ENCODE measurements around the gene ITPR3.
A peak's percentile ranks its signal among the peaks of the same experiment; 100 is the strongest.
"Not testable (repeated sequence)": the region's sequence is repeated elsewhere in the genome, so short reads cannot be mapped to it uniquely, and the experiment has no call there.

ITPR3 gene

DNA sequence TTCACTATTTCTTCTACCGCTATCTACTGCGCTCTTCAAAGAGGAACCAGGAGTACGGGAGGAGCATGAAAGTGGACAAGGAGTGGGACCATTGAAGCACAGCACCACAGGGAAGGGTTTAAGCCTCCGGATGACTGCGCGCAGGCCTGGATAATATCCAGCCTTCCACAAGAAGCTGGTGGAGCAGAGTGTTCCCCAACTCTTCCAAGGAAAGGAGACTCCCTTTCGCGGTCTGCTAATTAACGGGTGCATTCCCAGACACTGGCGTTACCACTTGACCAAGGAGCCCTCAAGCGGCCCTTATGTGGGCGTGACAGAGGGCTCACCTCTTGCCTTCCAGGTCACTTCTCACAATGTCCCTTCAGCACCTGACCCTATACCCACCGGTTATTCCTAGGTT is 10.4 kb downstream of the ITPR3 start:
- not testable (repeated sequence) for H3K4me3 Mint-ChIP-seq; ATAC-seq (replicated peaks); H3K27ac Mint-ChIP-seq; DNase-seq; H3K9me3 Mint-ChIP-seq; H3K27me3 Mint-ChIP-seq
- Mint-ChIP-seq H3K36me3 (peaks cover 17 to 32% of the 10 kb centered on the region in 2 donors), H3K4me1 (peaks cover 47 to 71% of the 10 kb centered on the region in 2 donors)

DNA sequence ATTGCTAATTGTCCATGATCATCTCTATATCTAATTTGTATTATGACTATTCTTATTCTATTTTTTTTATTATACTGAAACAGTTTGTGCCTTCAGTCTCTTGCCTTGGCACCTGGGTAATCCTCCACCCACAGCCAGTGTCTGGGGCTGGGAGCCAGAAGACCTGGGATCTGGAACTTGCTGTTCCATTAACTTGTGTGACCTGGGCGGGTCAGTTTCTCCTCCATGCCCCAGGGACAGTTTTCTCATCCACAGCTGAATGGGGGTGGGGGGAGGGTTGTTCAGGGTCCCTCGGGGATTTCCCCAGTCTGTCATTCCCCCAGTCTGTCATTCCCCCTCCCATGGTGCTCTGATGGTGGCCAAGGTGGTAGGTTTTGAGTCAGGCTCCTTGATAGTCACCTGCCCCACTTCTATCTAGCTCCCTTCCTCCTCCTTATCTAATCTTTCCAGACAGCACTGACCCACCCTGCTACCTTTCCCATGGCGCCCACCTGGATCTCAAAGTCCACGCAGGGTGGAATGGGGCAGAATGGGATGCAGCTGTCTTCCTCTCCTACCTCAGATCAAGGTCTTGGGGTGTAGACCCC is 10.9 kb downstream of the ITPR3 start:
- Mint-ChIP-seq H3K4me1 (peaks cover 49 to 71% of the 10 kb centered on the region in 2 donors), H3K27me3 (no peaks in the 10 kb centered on the region), H3K36me3 (peaks cover 18 to 35% of the 10 kb centered on the region in 2 donors), H3K4me3 (peak overlapping the region in 1 of 2 donors; percentile 81), H3K9me3 (peaks cover 0 to 5% of the 10 kb centered on the region in 2 donors), H3K27ac (no peak overlapping the region)
- ATAC-seq (replicated peaks) (no peak), DNase-seq (no peak)

DNA sequence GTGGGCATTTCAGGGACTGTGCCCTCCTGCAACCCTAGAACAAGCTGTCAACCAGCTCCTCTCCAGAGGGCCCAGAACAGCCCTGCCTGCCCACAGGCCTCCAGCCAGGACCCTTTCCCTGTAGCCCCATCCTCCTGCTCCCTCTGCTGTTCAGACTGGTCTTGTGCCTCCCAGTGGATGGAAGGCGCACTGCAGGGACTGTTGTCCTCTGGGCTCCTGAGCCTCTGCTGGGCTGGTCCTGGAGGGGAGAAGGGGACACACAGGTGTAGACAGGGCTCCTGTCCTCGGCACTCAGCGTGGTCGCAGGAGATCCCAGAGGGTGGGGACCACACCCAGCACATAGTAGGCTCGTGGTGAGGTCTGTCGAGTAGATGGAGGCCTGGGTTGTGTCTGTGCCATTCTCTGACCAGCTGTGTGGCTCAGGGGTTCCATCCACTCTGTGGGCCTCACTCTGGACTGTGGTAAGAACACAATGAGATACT is 11.5 kb downstream of the ITPR3 start:
- Mint-ChIP-seq H3K9me3 (peaks cover 0 to 5% of the 10 kb centered on the region in 2 donors), H3K27ac (peak overlapping the region; percentile 95), H3K4me1 (peaks cover 47 to 68% of the 10 kb centered on the region in 2 donors), H3K27me3 (no peaks in the 10 kb centered on the region), H3K4me3 (peak overlapping the region; percentile 81 to 86), H3K36me3 (peaks cover 16 to 36% of the 10 kb centered on the region in 2 donors)
- DNase-seq, result peak; percentile 22
- peak; percentile 40 to 41 for ATAC-seq (replicated peaks)

GRCh38 chr6:33633084-33633461 is 12.0 kb downstream of the ITPR3 start:
- DNase-seq (no peak), ATAC-seq (replicated peaks) (peak in 1 of 2 donors; percentile 3)
- peak overlapping the region; percentile 95 for H3K27ac Mint-ChIP-seq
- H3K36me3 Mint-ChIP-seq, result peaks cover 15 to 36% of the 10 kb centered on the region in 2 donors
- H3K4me1 Mint-ChIP-seq, result peaks cover 44 to 65% of the 10 kb centered on the region in 2 donors
- no peaks in the 10 kb centered on the region for H3K27me3 Mint-ChIP-seq
- H3K9me3 Mint-ChIP-seq, result peaks cover 0 to 5% of the 10 kb centered on the region in 2 donors
- H3K4me3 Mint-ChIP-seq, result peak overlapping the region; percentile 81 to 86

DNA sequence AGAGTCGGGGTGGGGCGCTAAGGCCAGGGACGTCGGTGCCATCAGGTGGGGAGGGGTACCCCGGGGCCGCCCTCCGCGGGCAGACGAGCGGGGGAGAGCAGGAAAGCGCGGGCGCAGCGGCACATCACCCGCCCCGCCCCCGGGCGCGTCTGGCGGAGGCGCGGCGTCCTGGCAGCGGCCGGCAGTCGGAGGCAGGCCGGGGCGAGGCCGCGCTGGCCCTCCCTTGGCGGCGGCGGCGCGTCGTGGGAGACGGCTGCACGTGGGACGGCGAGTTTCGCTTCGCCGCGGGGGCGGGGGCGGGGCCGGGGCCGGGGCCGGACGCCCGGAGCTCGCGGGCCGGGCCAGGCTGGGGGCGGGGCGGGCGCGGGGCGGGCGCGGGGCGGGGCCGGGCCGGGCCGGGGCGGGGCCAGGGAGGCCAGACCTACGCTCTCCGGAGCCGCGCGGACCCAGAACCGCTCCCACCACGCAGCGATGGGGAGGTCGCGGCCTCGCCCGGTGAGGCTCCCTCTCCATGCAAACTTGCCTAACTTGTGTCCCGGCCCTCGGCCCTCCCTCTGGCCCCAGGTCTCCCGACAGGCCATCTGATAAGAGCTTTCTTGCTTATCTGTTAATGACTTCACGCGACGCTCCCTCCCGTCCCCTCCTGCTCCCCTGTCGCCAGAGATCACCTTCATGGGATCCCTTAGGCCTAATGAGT is 12.5 kb downstream of the ITPR3 start:
- H3K4me3 Mint-ChIP-seq, result peak overlapping the region; percentile 90 to 92
- peaks cover 0 to 5% of the 10 kb centered on the region in 2 donors for H3K9me3 Mint-ChIP-seq
- peak; percentile 30 for DNase-seq
- peak overlapping the region; percentile 95 for H3K27ac Mint-ChIP-seq
- H3K4me1 Mint-ChIP-seq, result peaks cover 44 to 65% of the 10 kb centered on the region in 2 donors
- ATAC-seq (replicated peaks), result peak; percentile 88 to 91
- H3K27me3 Mint-ChIP-seq, result no peaks in the 10 kb centered on the region
- peaks cover 15 to 38% of the 10 kb centered on the region in 2 donors for H3K36me3 Mint-ChIP-seq

GRCh38 chr6:33634161-33634727 is 13.1 kb downstream of the ITPR3 start:
- no peaks in the 10 kb centered on the region for H3K27me3 Mint-ChIP-seq
- H3K36me3 Mint-ChIP-seq, result peaks cover 14 to 41% of the 10 kb centered on the region in 2 donors
- peak overlapping the region; percentile 90 to 92 for H3K4me3 Mint-ChIP-seq
- peaks cover 0 to 5% of the 10 kb centered on the region in 2 donors for H3K9me3 Mint-ChIP-seq
- H3K27ac Mint-ChIP-seq, result peak overlapping the region; percentile 48
- ATAC-seq (replicated peaks), result peak in 1 of 2 donors; percentile 23
- peaks cover 45 to 69% of the 10 kb centered on the region in 2 donors for H3K4me1 Mint-ChIP-seq
- DNase-seq, result no peak

- Mint-ChIP-seq H3K27me3 (no peaks in the 10 kb centered on the region), H3K9me3 (peaks cover 0 to 5% of the 10 kb centered on the region in 2 donors), H3K4me1 (peaks cover 50 to 76% of the 10 kb centered on the region in 2 donors), H3K27ac (no peak overlapping the region), H3K36me3 (peaks cover 15 to 45% of the 10 kb centered on the region in 2 donors), H3K4me3 (peak overlapping the region; percentile 49 to 92)
- DNase-seq (no peak), ATAC-seq (replicated peaks) (no peak)
These were observed 13.8 kb downstream of the ITPR3 start for GRCh38 chr6:33634946-33635345.

DNA sequence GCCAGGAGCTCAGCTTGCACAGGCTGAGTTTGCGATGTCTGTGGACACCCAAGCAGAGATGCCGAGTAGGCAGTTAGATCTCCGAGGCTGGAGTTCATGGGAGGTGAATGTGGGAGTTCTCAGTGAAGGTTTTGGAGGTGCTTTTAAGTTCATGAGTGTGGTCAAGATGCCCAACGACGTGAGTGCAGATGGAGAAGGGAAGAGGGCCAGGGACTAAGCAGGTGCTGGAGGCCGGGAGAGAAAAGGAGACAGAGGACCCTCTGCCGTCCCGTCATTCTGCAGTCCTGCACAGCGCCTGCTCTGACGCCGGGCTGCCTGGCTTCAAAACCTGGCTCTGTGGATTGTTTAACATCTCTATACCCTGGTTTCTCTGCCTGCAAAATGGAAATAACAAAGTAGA is 15.5 kb downstream of the ITPR3 start:
- ATAC-seq (replicated peaks) (no peak), DNase-seq (no peak)
- Mint-ChIP-seq H3K27ac (no peak overlapping the region), H3K36me3 (peaks cover 19 to 49% of the 10 kb centered on the region in 2 donors), H3K4me3 (no peak overlapping the region), H3K27me3 (no peaks in the 10 kb centered on the region), H3K9me3 (peaks cover 0 to 5% of the 10 kb centered on the region in 2 donors), H3K4me1 (peaks cover 44 to 61% of the 10 kb centered on the region in 2 donors)

GRCh38 chr6:33638556-33638955 is 17.4 kb downstream of the ITPR3 start:
- no peak for DNase-seq
- peaks cover 10 to 48% of the 10 kb centered on the region in 2 donors for H3K36me3 Mint-ChIP-seq
- H3K27ac Mint-ChIP-seq, result no peak overlapping the region
- no peaks in the 10 kb centered on the region for H3K9me3 Mint-ChIP-seq
- peaks cover 37 to 46% of the 10 kb centered on the region in 2 donors for H3K4me1 Mint-ChIP-seq
- ATAC-seq (replicated peaks), result no peak
- no peak overlapping the region for H3K4me3 Mint-ChIP-seq
- H3K27me3 Mint-ChIP-seq, result no peaks in the 10 kb centered on the region

DNA sequence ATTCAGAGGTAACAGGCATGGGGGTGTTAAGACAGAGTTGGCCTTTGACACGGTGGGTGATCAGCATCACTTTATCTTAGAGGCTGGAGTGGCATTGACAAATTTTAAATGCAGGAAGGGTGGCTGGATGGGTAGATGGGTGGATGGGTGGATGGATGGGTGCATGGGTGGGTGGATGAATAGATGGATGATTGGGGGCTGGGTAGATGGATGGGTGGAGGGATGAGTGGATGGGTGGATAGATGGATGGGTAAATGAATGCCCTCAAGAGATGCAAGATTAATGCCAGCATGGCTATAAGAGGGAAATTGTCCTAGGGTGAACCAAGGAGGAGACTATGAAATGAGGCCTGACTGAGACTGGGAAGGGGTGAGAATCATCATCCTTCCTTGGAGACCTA is 18.4 kb downstream of the ITPR3 start:
- DNase-seq, result no peak
- H3K9me3 Mint-ChIP-seq, result no peaks in the 10 kb centered on the region
- peaks cover 29 to 39% of the 10 kb centered on the region in 2 donors for H3K4me1 Mint-ChIP-seq
- no peak overlapping the region for H3K27ac Mint-ChIP-seq
- ATAC-seq (replicated peaks), result no peak
- no peaks in the 10 kb centered on the region for H3K27me3 Mint-ChIP-seq
- H3K36me3 Mint-ChIP-seq, result peaks cover 10 to 46% of the 10 kb centered on the region in 2 donors
- H3K4me3 Mint-ChIP-seq, result no peak overlapping the region

DNA sequence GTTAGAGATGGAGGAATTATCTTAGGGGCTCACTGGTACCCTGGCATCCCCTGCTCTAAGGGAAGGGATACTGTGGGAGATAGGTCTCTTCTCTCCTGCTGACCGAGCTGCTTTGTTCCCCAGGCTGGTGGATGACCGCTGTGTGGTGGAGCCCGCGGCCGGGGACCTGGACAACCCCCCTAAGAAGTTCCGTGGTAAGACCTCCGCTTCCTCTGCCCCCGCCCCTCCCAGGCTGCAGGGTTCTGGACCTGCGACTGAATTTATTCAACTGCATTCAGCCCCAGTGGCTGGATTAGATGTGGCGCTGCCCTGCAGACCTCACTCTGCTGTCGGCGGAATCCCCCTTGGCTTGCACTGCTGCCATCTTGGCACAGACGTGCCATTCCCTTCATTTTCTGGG is 19.2 kb downstream of the ITPR3 start:
- no peaks in the 10 kb centered on the region for H3K27me3 Mint-ChIP-seq
- no peaks in the 10 kb centered on the region for H3K9me3 Mint-ChIP-seq
- ATAC-seq (replicated peaks) (no peak), DNase-seq (no peak)
- H3K27ac Mint-ChIP-seq, result no peak overlapping the region
- H3K4me1 Mint-ChIP-seq, result peaks cover 26 to 31% of the 10 kb centered on the region in 2 donors
- H3K4me3 Mint-ChIP-seq, result no peak overlapping the region
- peaks cover 10 to 44% of the 10 kb centered on the region in 2 donors for H3K36me3 Mint-ChIP-seq

DNA sequence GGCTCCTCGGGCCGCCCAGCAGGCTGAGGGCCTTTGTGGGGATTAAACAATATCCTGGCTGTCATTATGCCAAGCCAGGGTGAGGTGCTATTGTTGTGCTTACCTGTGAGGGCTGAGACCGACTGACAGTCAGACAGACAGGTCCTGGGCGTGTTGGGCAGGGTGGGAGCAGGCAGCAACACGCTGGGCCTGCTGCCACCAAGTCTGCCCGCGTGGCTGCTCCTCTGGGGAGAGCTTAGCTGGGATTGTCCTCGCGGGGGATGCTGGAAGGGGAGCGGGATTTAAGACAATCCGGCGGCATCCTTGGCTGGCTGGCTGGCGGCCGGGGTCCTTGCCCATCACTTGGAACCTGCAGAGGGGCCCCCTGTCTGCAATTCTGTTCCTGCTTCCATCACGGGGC is 20.0 kb downstream of the ITPR3 start:
- ATAC-seq (replicated peaks) (no peak), DNase-seq (no peak)
- Mint-ChIP-seq H3K9me3 (no peaks in the 10 kb centered on the region), H3K4me3 (no peak overlapping the region), H3K27ac (no peak overlapping the region), H3K4me1 (peaks cover 24 to 25% of the 10 kb centered on the region in 2 donors), H3K27me3 (no peaks in the 10 kb centered on the region), H3K36me3 (peaks cover 10 to 45% of the 10 kb centered on the region in 2 donors)

DNA sequence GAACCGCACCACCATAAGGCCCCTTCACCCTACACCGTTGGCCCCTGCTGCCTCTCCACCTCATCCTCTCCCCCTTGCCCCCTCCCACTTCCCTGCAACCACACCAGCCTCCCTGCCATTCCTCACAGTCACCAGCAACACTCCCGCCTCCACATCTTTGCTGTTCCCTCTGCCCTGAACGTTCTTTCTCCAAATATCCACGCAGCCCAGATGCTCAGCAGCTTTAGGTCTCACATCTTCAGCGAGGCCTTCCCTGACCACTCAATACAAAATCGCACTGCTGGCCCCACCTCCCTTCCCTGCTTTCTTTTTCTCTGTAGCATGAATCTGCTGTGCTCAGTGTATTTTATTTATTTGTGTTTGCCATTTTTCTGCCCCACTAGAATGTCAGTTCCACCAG is 20.5 kb downstream of the ITPR3 start:
- H3K9me3 Mint-ChIP-seq, result no peaks in the 10 kb centered on the region
- peaks cover 23 to 25% of the 10 kb centered on the region in 2 donors for H3K4me1 Mint-ChIP-seq
- no peaks in the 10 kb centered on the region for H3K27me3 Mint-ChIP-seq
- H3K27ac Mint-ChIP-seq, result peak overlapping the region; percentile 6
- DNase-seq (no peak), ATAC-seq (replicated peaks) (no peak)
- H3K4me3 Mint-ChIP-seq, result no peak overlapping the region
- peaks cover 5 to 45% of the 10 kb centered on the region in 2 donors for H3K36me3 Mint-ChIP-seq

GRCh38 chr6:33642897-33643296 is 21.8 kb downstream of the ITPR3 start:
- Mint-ChIP-seq H3K4me3 (no peak overlapping the region), H3K27ac (no peak overlapping the region), H3K27me3 (no peaks in the 10 kb centered on the region), H3K4me1 (peaks cover 25 to 26% of the 10 kb centered on the region in 2 donors), H3K9me3 (no peaks in the 10 kb centered on the region), H3K36me3 (peaks cover 12 to 50% of the 10 kb centered on the region in 2 donors)
- no peak for DNase-seq
- no peak for ATAC-seq (replicated peaks)

Measured in stimulated activated naive B cell treated with anti-CD40 and anti-IgM and Interleukin-4, amounts not matched to agents 10 μg/mL and 1 μg/mL and 100 μg/mL, for 72 hours (primary cell).